IPS-20b (cell line): Measurements from ENCODE around the gene ARHGAP4.

ENCODE experiments used
- H3K27ac ChIP-seq: one replicate; pipeline ENCODE4 v1.5.1; 2013; ENCODE audit warnings: low read length
- H3K27me3 ChIP-seq: 2 replicates; pipeline ENCODE4 v1.6.1; 2013; ENCODE audit warnings: mild to moderate bottlenecking, low read length, inconsistent platforms; ENCODE audit not compliant: insufficient read depth
- H3K36me3 ChIP-seq: 2 replicates; pipeline ENCODE4 v1.6.1; 2013; ENCODE audit warnings: low read depth, mild to moderate bottlenecking, inconsistent platforms, low read length, moderate library complexity; ENCODE audit not compliant: insufficient read depth
- H3K4me1 ChIP-seq: 2 replicates; pipeline ENCODE4 v1.6.1; 2013; ENCODE audit warnings: mild to moderate bottlenecking, control low read depth, inconsistent platforms, low read length, moderate library complexity; ENCODE audit not compliant: insufficient read depth
- H3K4me3 ChIP-seq: 2 replicates; pipeline ENCODE4 v1.5.1; 2013; ENCODE audit warnings: mild to moderate bottlenecking, low read length, inconsistent platforms
- H3K9ac ChIP-seq: 2 replicates; pipeline ENCODE4 v1.6.1; 2013; ENCODE audit warnings: low read depth, mild to moderate bottlenecking, inconsistent platforms, low read length, moderate library complexity
- H3K9me3 ChIP-seq: 2 replicates; pipeline ENCODE4 v1.6.1; 2013; ENCODE audit warnings: mild to moderate bottlenecking, low read depth, low read length, inconsistent platforms; ENCODE audit not compliant: insufficient read depth

Gene ARHGAP4

DNA sequence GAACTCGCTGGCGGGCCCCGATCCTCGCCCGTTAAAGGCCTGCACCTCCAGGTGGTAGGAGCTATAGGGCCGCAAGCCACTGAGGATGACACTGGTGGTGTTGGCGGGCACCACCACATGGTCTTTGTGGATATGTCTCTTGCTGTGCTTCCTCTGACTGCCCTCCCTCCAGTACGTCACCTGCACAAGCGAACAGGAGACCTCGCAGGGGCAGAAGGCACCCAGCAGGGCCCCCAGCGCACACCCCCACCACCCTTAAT is 60.8 kb downstream of the ARHGAP4 start:
- no peaks in the 10 kb centered on the region for H3K27me3 ChIP-seq

DNA sequence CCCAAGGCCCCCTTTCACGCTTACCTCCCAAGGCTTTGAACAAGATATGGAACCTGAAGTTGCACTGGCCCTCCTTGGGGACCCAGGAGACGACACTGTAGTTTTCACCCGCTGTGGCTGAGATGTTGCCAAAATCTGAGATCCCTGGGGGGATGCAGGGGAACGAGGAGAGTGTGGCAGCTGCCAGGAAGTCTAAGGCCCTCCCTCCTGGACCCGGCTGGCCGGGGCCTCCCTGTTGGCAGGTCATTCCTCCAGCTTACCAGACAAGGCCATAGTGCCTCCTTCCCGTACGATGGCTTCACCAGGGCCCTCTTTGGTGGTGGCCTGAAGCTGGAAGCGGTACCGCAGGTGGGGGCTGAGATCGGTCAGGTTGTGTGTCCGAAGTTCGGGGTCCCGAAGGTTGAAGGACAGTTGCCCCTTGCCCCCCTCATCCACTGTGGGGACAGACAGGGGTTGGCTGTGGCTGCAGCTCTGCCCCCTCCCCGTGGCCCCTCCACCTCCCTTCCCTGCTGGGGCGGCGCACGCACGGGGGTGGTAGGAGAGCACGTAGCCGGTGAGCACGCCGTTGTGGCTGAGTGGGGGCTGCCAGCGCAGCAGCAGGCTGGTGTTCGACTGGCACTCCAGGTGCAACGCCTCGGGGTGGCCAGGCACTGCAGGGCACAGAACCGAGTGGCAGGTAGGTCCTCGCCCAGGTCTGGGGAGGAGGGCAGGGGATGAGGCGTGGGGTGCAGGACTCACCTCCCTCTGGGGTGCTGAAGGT is 61.3 kb downstream of the ARHGAP4 start:
- Histone ChIP-seq H3K36me3 (no peaks in the 10 kb centered on the region), H3K4me3 (no peak overlapping the region), H3K9me3 (no peaks in the 10 kb centered on the region), H3K27me3 (no peaks in the 10 kb centered on the region), H3K9ac (no peak overlapping the region), H3K4me1 (no peaks in the 10 kb centered on the region; the same call in 1 of the 2 replicates), H3K27ac (no peak overlapping the region)

More for the DNA sequence above, 60.8 kb downstream of the ARHGAP4 start:
- H3K4me3 ChIP-seq = no peak overlapping the region
- no peaks in the 10 kb centered on the region for H3K36me3 ChIP-seq
- H3K9me3 ChIP-seq = no peaks in the 10 kb centered on the region
- no peak overlapping the region for H3K9ac ChIP-seq
- no peak overlapping the region for H3K27ac ChIP-seq
- no peaks in the 10 kb centered on the region; the same call in 1 of the 2 replicates for H3K4me1 ChIP-seq

DNA sequence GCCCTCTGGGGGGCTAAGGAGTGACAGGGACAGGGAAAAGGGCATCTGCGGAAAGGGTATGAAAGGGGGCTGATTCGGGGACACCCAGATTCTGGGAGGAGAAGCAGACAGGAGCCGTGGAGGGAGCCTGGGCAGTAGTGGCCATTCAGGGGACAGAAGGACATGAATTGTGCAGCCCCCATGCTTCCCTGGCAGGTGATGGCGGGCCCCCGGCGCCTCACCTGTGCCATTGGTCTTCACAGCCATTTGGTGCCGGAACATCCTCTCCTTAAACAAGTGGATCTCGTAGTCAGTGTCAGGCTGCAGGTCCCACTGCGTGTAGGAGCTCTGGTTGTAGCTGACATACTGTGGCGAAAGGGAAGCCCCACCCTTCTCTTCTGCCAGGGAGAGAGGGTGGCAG is 62.0 kb downstream of the ARHGAP4 start:
- Histone ChIP-seq H3K27me3 (no peaks in the 10 kb centered on the region), H3K9ac (no peak overlapping the region), H3K27ac (no peak overlapping the region), H3K36me3 (no peaks in the 10 kb centered on the region), H3K9me3 (no peaks in the 10 kb centered on the region), H3K4me1 (no peaks in the 10 kb centered on the region; the same call in 1 of the 2 replicates), H3K4me3 (no peak overlapping the region)

DNA sequence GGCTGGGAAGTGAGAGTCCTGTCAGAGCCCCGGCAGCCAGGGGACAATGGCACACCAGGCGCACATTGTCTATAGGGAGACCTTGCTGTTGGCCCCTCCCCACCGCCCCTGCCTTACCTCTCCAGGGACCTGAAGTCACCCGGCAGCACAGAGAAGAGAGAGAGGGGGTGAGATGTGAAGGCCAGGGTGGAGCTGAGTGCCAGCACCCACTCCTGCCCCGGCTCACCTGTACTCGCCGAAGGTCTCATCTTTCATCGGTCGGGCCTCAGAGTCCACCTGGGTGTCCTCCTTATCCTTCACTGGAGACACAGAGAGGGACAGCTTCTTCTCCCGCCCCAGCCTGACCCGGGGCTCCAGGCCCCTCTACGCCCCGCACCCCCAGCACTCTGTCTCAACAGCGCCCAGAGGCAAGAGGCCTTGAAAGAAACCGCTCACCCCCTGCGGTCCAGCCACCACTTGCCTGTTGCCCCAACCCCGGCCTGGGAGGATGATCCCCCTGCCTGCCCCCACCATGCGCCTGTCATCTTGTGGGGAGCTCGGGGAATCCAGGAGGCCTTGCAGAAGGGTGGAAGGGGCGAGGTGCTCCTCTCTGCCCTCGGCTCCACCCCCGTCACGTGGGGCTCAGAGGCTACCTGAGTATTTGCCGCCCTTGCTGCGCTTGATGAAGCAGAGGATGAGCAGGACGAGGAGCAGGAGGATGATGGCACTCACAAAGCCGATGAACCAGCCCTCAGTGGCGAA is 62.6 kb downstream of the ARHGAP4 start:
- H3K4me1 ChIP-seq = no peaks in the 10 kb centered on the region; the same call in 1 of the 2 replicates
- no peaks in the 10 kb centered on the region for H3K36me3 ChIP-seq
- H3K9me3 ChIP-seq = no peaks in the 10 kb centered on the region
- H3K9ac ChIP-seq = no peak overlapping the region
- no peak overlapping the region for H3K27ac ChIP-seq
- no peak overlapping the region for H3K4me3 ChIP-seq
- H3K27me3 ChIP-seq = no peaks in the 10 kb centered on the region

DNA sequence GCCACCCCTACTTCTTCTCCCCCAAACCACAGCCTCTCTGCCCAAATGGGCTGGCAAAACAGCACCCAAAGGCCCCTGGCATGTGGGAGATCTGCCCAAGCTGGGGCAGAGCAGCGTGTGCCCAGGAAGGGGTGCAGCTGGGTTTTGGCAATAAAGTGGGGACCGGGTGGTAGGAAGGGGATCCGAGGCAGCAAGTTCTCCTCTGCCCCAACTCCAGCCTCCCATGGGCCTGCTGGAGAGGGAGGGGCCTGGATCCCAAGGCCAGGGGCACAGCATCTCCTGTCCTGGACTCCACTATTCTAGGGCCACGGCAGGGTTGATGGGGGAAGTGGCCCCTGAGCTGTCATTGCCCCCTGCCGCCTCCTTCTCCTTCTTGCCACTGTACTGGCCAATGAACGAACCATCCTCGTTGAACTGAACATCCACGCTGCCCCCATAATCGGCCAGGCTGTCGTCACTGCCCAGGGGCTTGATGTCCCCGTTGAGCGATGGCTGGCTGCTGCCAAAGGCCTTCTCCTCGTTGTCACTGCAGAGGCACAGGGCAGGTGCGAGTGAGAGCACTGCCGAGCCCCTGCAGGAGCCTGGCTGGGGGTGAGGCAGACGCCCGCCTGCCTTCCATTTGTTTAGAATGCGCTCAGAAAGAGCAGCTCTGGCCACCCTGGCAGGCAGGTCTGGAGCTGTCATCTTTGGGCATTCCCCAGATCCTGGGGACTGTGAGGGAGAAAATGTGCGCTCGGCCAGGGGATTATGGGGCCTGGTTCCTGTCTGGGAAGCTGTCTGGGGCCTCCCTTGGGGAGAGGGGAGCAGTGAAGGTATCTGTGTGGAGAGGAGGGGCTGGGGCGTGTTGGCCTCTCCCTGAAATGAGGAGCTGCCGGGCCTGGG is 63.5 kb downstream of the ARHGAP4 start:
- Histone ChIP-seq H3K9me3 (no peaks in the 10 kb centered on the region), H3K4me3 (no peak overlapping the region), H3K27me3 (no peaks in the 10 kb centered on the region), H3K9ac (no peak overlapping the region), H3K4me1 (no peaks in the 10 kb centered on the region; the same call in 1 of the 2 replicates), H3K36me3 (no peaks in the 10 kb centered on the region), H3K27ac (no peak overlapping the region)

DNA sequence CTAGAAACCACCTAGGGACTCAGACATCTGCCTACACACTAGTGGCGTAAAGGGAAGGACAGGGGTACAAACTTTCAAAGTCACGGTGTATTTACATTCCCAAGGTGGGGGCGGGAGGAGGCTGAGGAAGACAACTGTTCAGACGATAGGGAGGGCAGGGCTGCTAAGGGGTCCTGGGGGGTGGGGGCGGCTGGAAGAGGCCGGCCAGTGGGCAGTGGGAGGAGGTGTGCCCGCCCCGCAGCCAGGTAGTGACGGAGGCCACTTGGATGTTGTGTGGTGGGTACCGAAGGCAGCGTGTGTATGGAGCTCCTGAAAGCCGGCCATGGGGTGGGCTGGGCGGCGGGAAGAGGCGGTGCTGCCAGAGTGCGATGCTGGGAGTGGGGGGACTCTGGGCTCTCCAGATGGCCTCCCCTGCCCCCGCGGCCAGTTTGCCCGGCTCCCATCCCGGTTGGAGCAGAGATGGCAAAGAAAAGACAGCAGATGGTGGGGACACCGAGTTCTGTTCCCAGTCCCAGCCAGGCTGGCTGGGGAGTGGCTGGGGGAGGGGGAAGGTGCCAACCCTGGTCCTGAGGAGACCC is 64.2 kb downstream of the ARHGAP4 start:
- no peak overlapping the region for H3K27ac ChIP-seq
- no peaks in the 10 kb centered on the region for H3K9me3 ChIP-seq
- H3K4me1 ChIP-seq = no peaks in the 10 kb centered on the region; the same call in 1 of the 2 replicates
- H3K9ac ChIP-seq = no peak overlapping the region
- H3K36me3 ChIP-seq = no peaks in the 10 kb centered on the region
- H3K27me3 ChIP-seq = no peaks in the 10 kb centered on the region
- H3K4me3 ChIP-seq = no peak overlapping the region

DNA sequence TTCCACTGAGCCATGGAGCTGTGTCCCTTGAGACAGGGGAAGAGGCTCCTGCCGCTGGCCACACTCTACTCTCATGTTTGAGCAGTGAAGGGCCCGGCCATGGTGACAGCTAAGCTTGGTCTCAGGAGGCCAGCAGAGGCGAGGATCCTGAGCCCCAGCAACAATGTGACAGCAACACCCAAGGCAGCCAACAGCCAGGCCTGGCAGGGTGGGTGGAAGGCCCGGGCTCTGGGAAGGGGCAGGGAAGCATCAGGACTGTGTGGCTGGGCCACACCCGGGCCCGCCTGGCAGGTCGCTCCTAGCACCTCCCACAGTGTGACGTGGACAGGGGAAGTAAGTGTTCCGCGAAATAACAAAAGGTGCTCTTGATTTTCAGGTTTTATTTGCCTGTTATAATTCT is 64.9 kb downstream of the ARHGAP4 start:
- no peaks in the 10 kb centered on the region for H3K9me3 ChIP-seq
- H3K27ac ChIP-seq = no peak overlapping the region
- H3K4me3 ChIP-seq = no peak overlapping the region
- H3K36me3 ChIP-seq = no peaks in the 10 kb centered on the region
- H3K9ac ChIP-seq = no peak overlapping the region
- H3K4me1 ChIP-seq = no peaks in the 10 kb centered on the region; the same call in 1 of the 2 replicates
- no peaks in the 10 kb centered on the region for H3K27me3 ChIP-seq
